ENCODE measurements around the gene DDIT3.

The DDIT3 gene

GRCh38 chr12:57550641-57551549 is 30.6 kb upstream of the DDIT3 start:
- Mint-ChIP-seq H3K27ac (no peak overlapping the region), H3K4me3 (peak overlapping the region; percentile 82), H3K9me3 (no peaks in the 10 kb centered on the region), H3K36me3 (ENCODE audit: low read depth) (peaks cover 11% of the 10 kb centered on the region), H3K27me3 (peaks cover 7% of the 10 kb centered on the region), H3K4me1 (ENCODE audit: low read depth) (peaks cover 26% of the 10 kb centered on the region)
- no peak for DNase-seq

DNA sequence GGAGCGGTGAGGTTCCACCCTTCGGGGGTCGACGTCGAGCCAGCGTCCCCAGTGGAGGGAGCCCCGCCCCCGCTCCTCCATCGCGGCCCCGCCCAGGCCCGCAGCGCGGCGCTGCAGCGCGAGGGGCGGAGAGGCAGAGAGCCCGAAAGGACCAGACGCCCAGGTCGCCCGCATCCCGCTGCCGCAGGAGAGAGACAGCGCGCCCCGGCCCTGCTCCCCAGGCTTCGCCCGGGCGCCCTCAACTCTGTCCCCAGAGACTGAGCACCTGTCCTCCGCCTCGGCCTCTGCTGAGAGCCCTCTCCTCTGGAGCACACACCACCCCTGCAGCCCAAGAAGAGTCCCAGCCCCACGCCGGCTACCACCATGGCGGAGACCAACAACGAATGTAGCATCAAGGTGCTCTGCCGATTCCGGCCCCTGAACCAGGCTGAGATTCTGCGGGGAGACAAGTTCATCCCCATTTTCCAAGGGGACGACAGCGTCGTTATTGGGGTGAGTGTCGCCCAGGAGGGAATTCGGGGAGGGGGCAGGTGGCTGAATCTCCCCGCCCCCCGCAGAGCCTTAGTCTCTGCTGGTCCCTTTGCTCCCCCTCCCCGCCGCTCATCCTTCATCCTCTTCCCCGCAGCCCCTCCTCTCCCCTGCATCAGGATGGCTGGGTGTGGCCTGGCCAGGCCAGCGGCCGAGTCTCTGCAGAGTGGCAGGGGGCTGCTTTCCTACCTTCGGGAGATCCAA is 29.8 kb upstream of the DDIT3 start, which contains the start of gene KIF5A:
Gene KIF5A, plus strand, starts transcription at position 136 of the 732 bp plus-strand sequence. Its CDS starts 228 bp downstream, at position 364.
- Mint-ChIP-seq H3K4me3 (peak within 1 kb of the TSS; percentile 82), H3K27me3 (peaks cover 7% of the 10 kb centered on the region), H3K9me3 (no peaks in the 10 kb centered on the region), H3K4me1 (ENCODE audit: low read depth) (peaks cover 34% of the 10 kb centered on the region), H3K36me3 (ENCODE audit: low read depth) (peaks cover 18% of the 10 kb centered on the region), H3K27ac (peak within 1 kb of the TSS; percentile 46)
- peak; percentile 80 for DNase-seq

GRCh38 chr12:57549203-57549908 is 29.0 kb upstream of the DDIT3 start:
- H3K27ac Mint-ChIP-seq, result peak overlapping the region; percentile 46
- H3K9me3 Mint-ChIP-seq, result no peaks in the 10 kb centered on the region
- peaks cover 7% of the 10 kb centered on the region for H3K27me3 Mint-ChIP-seq
- DNase-seq, result no peak
- H3K4me3 Mint-ChIP-seq, result peak overlapping the region; percentile 82
- peaks cover 23% of the 10 kb centered on the region for H3K36me3 Mint-ChIP-seq (ENCODE audit: low read depth)
- H3K4me1 Mint-ChIP-seq (ENCODE audit: low read depth), result peaks cover 39% of the 10 kb centered on the region

GRCh38 chr12:57548488-57548887 is 28.2 kb upstream of the DDIT3 start:
- peaks cover 7% of the 10 kb centered on the region for H3K27me3 Mint-ChIP-seq
- H3K27ac Mint-ChIP-seq, result no peak overlapping the region
- H3K4me1 Mint-ChIP-seq (ENCODE audit: low read depth), result peaks cover 46% of the 10 kb centered on the region
- H3K36me3 Mint-ChIP-seq (ENCODE audit: low read depth), result peaks cover 25% of the 10 kb centered on the region
- no peak for DNase-seq
- H3K4me3 Mint-ChIP-seq, result no peak overlapping the region
- no peaks in the 10 kb centered on the region for H3K9me3 Mint-ChIP-seq

- Mint-ChIP-seq H3K27ac (no peak overlapping the region), H3K4me3 (peak overlapping the region; percentile 91)
These were observed 27.6 kb upstream of the DDIT3 start for GRCh38 chr12:57548013-57548315.

DNA sequence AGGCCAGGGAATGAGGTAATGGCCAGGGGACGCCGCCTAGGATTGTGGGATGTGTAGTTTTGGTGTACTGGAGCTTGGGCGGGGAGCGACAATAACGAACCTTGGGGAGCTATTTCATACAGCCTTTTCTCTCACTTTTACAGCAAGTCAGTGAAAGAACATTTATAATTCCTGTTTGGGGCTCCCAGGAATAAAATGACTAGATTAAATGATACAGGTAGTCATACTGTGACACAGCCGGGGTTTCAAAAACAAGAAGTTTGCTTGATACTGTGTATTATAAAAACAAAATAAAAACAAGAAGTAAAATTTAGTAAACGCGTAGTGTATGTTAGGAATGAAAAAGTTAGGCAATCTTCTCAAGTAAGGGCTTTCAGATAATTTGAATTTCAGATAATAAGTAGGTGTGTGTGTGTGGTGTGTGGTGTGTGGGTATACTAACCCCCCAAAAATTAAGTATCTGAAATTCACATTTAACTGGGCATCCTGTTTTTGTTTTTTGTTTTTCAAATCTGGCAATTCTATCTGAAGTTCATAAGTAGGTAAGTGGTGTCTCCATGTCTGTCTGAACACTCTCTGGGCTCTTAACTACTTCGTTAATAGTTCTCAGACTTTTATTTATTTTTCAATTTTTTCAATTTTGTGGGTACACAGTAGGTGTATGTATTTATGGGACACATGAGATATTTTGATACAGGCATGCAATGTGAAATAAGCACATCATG is 27.1 kb upstream of the DDIT3 start:
- Mint-ChIP-seq H3K4me1 (ENCODE audit: low read depth) (peaks cover 48% of the 10 kb centered on the region), H3K27ac (peak overlapping the region; percentile 96), H3K9me3 (no peaks in the 10 kb centered on the region), H3K27me3 (peaks cover 7% of the 10 kb centered on the region), H3K36me3 (ENCODE audit: low read depth) (peaks cover 32% of the 10 kb centered on the region), H3K4me3 (peak overlapping the region; percentile 91)
- no peak for DNase-seq

More at GRCh38 chr12:57548013-57548315, 27.6 kb upstream of the DDIT3 start:
- no peaks in the 10 kb centered on the region for H3K9me3 Mint-ChIP-seq
- no peak for DNase-seq
- H3K27me3 Mint-ChIP-seq, result peaks cover 7% of the 10 kb centered on the region
- peaks cover 48% of the 10 kb centered on the region for H3K4me1 Mint-ChIP-seq (ENCODE audit: low read depth)
- peaks cover 28% of the 10 kb centered on the region for H3K36me3 Mint-ChIP-seq (ENCODE audit: low read depth)

DNA sequence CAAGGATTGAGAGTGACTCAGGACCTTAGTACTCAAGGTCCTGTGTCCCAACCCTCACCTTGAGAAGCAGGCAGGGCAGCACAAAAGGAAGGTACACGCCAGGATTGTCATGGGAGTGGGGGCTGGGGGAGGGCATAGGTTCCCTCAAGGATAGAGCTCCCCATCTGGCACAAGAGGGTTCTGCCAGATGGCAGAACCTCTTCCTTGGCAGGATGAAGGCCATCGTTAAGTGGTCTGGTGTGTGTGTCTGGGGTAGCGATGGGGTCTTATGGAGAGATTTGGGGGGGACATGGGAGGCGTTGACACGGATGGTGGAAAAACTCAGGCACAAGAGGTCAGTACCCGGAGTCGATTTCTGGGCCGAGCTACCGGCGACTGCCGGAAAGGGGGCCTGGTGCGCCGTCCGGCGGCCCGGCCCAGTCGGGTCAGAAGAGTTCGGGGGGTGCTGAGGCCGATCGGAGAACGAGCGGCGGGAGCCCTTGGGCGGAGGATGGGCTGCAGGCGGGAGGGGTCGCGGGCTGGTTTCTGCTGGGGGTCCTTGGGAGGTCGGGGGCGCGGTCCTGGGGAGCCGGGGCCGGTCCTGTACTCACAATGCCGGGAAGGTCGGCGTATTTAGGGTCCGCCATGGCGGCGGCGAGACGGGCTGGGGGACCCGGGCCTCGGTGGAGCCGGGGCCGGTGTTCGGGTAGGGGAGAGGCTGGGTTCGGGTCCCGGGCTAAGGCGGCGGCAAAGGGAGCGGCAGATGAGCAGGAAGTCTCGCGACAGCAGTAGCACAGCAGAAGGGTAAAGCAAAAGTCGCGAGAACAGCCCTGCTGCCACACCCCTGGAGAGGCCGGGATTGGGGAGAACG is 26.3 kb upstream of the DDIT3 start, which contains the start of gene DCTN2:
Gene DCTN2, minus strand, starts transcription at position 755 of the 850 bp plus-strand sequence. Its CDS starts 129 bp downstream, at position 626.
- peak; percentile 93 for DNase-seq
- peaks cover 7% of the 10 kb centered on the region for H3K27me3 Mint-ChIP-seq
- H3K4me3 Mint-ChIP-seq, result peak within 1 kb of the TSS; percentile 91
- peaks cover 48% of the 10 kb centered on the region for H3K4me1 Mint-ChIP-seq (ENCODE audit: low read depth)
- H3K27ac Mint-ChIP-seq, result peak within 1 kb of the TSS; percentile 96
- peaks cover 40% of the 10 kb centered on the region for H3K36me3 Mint-ChIP-seq (ENCODE audit: low read depth)
- no peaks in the 10 kb centered on the region for H3K9me3 Mint-ChIP-seq

DNA sequence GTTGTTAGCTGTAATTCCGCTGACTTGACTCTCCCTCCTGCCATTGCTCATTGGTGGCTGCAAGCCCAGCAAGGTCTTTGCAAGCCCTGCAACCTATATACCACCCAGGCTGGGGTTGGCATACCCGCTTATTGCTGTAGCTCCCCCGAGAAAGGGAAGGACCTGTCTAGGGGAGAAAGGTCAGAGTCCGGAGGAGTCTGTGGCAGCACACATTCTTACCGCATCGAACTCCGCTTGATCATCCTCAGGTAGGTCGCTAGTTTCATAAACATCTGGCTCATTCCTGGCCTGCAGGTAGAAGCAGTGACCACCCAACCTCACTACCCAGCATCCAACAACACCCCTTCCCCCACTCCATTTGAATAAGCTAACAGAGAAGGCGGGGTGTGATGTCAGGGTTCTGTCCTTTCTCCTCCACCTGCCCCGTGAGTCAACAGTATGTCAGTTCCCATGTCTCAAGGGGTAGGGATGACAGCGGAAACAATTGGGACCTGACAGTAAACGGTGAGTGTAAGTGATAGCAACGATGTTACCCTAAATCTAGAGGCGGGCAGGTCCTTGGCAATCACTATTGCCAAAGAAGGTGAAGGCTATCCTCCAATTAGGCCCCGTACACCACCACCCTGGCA is 25.6 kb upstream of the DDIT3 start:
- no peak for DNase-seq
- peak overlapping the region; percentile 91 for H3K4me3 Mint-ChIP-seq
- H3K27ac Mint-ChIP-seq, result peak overlapping the region; percentile 96
- H3K27me3 Mint-ChIP-seq, result peaks cover 7% of the 10 kb centered on the region
- peaks cover 50% of the 10 kb centered on the region for H3K4me1 Mint-ChIP-seq (ENCODE audit: low read depth)
- H3K9me3 Mint-ChIP-seq, result no peaks in the 10 kb centered on the region
- peaks cover 47% of the 10 kb centered on the region for H3K36me3 Mint-ChIP-seq (ENCODE audit: low read depth)

- Mint-ChIP-seq H3K27me3 (no peaks in the 10 kb centered on the region), H3K4me1 (ENCODE audit: low read depth) (peaks cover 37% of the 10 kb centered on the region), H3K9me3 (no peaks in the 10 kb centered on the region), H3K4me3 (no peak overlapping the region), H3K36me3 (ENCODE audit: low read depth) (peaks cover 69% of the 10 kb centered on the region), H3K27ac (peak overlapping the region; percentile 38)
- no peak for DNase-seq
These were observed 23.3 kb upstream of the DDIT3 start for GRCh38 chr12:57543581-57543980.

DNA sequence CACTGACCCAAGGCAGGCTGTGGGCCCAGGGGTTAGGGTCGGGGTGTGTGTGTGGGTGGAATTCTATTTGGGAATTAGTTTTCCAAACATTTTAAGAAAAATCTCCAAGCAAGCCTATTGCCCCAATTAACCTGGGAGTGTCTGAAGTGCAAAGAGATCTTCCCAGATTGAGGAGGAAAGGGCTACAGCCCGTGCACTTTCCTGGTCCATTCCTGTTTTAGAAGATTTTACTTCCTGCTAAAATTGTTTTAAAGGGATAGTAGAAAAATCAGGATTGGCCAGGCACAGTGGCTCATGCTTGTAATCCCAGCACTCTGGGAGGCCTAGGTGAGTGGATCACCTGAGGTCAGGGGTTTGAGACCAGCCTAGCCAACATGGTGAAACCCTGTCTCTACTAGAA is 21.4 kb upstream of the DDIT3 start:
- H3K36me3 Mint-ChIP-seq (ENCODE audit: low read depth), result peaks cover 82% of the 10 kb centered on the region
- no peak for DNase-seq
- H3K27me3 Mint-ChIP-seq, result no peaks in the 10 kb centered on the region
- no peak overlapping the region for H3K27ac Mint-ChIP-seq
- peaks cover 29% of the 10 kb centered on the region for H3K4me1 Mint-ChIP-seq (ENCODE audit: low read depth)
- no peaks in the 10 kb centered on the region for H3K9me3 Mint-ChIP-seq
- H3K4me3 Mint-ChIP-seq, result no peak overlapping the region

GRCh38 chr12:57541001-57541400 is 20.7 kb upstream of the DDIT3 start:
- Mint-ChIP-seq H3K9me3 (no peaks in the 10 kb centered on the region), H3K4me1 (ENCODE audit: low read depth) (peaks cover 25% of the 10 kb centered on the region), H3K27ac (no peak overlapping the region), H3K27me3 (no peaks in the 10 kb centered on the region), H3K4me3 (no peak overlapping the region), H3K36me3 (ENCODE audit: low read depth) (peaks cover 80% of the 10 kb centered on the region)
- no peak for DNase-seq

- no peak for DNase-seq
- Mint-ChIP-seq H3K36me3 (ENCODE audit: low read depth) (peaks cover 85% of the 10 kb centered on the region), H3K27ac (no peak overlapping the region), H3K27me3 (no peaks in the 10 kb centered on the region), H3K4me1 (ENCODE audit: low read depth) (peaks cover 11% of the 10 kb centered on the region), H3K9me3 (no peaks in the 10 kb centered on the region), H3K4me3 (no peak overlapping the region)
These were observed 18.9 kb upstream of the DDIT3 start for GRCh38 chr12:57539134-57539768.

All from activated T-cell treated with anti-CD3 and anti-CD28 coated beads, Interleukin-2, amount 50 U/mL, for 24 hours (primary cell).